ENCODE results near the gene DTD1. TPM values are rescaled to one million over a fixed set of nuclear protein-coding genes. Genes with fewer than 3 reads are reported as not detected.

Gene DTD1
- total RNA-seq, 2 experiments from 2014 or later: 27.6 to 43.0 TPM

DNA sequence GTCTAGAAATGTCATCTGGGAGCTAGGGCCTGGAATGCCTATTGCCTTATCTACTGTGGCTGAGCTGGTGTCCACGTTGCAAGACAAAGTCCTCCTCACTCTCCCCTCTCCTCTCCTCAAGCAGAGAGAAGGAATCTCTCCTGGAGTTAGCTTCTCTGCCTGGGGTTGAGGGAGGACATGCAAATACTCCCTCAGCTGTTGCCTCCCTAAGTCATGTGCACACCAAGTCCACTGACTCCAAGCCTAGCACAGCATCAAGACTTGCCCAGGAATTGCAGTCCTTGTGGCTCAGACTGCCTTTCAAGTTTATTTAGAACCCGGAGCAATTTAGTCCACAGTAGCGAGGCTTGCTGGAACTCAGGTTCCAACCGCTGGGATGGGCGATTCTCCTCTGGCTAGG, 187.8 kb downstream of the DTD1 start:
- no peak for DNase-seq (ENCODE audit: low spot score)
- POLR2A ChIA-PET: no interaction called here
- no peaks in the 10 kb centered on the region for H3K4me1 ChIP-seq (ENCODE audit: insufficient read depth, low read length, poor library complexity, severe bottlenecking)
- CTCF ChIA-PET (ENCODE audit: unreplicated experiment): no interaction called here
- no peak overlapping the region for H3K4me2 ChIP-seq (ENCODE audit: low read length)
- no peak overlapping the region for H3K4me3 ChIP-seq (ENCODE audit: low read depth, low read length, poor library complexity, severe bottlenecking)
- BruUV-seq (replicated peaks): no TSS peak
- no peaks in the 10 kb centered on the region for H3K79me2 ChIP-seq (ENCODE audit: insufficient read depth, low read depth, low read length)
- no peak for TF ChIP-seq EZH2phosphoT487 (IDR thresholded peaks at IDR 0.05; ENCODE audit: borderline replicate concordance, low read depth, low read length)
- TF ChIP-seq, protein P1, sequence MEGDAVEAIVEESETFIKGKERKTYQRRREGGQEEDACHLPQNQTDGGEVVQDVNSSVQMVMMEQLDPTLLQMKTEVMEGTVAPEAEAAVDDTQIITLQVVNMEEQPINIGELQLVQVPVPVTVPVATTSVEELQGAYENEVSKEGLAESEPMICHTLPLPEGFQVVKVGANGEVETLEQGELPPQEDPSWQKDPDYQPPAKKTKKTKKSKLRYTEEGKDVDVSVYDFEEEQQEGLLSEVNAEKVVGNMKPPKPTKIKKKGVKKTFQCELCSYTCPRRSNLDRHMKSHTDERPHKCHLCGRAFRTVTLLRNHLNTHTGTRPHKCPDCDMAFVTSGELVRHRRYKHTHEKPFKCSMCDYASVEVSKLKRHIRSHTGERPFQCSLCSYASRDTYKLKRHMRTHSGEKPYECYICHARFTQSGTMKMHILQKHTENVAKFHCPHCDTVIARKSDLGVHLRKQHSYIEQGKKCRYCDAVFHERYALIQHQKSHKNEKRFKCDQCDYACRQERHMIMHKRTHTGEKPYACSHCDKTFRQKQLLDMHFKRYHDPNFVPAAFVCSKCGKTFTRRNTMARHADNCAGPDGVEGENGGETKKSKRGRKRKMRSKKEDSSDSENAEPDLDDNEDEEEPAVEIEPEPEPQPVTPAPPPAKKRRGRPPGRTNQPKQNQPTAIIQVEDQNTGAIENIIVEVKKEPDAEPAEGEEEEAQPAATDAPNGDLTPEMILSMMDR (conservative IDR thresholded peaks at IDR 0.05; ENCODE audit: low read length): no peak
- no peaks in the 10 kb centered on the region for H4K20me1 ChIP-seq (ENCODE audit: insufficient read depth, low read length)
- no peaks in the 10 kb centered on the region for H3K9me2 ChIP-seq (ENCODE audit: insufficient read depth, low read length)
- H3K27ac ChIP-seq (ENCODE audit: low read depth, low read length, poor library complexity, severe bottlenecking): no peak overlapping the region
- no peak overlapping the region for H2AFZ ChIP-seq (ENCODE audit: low read length)
- H3K36me3 ChIP-seq (ENCODE audit: insufficient read depth, low read length): no peaks in the 10 kb centered on the region
- intact Hi-C loops (cut with micrococcal nuclease; ENCODE audit: unreplicated experiment): no loop called here
- H3K9me3 ChIP-seq (ENCODE audit: low read length): no peaks in the 10 kb centered on the region

DNA sequence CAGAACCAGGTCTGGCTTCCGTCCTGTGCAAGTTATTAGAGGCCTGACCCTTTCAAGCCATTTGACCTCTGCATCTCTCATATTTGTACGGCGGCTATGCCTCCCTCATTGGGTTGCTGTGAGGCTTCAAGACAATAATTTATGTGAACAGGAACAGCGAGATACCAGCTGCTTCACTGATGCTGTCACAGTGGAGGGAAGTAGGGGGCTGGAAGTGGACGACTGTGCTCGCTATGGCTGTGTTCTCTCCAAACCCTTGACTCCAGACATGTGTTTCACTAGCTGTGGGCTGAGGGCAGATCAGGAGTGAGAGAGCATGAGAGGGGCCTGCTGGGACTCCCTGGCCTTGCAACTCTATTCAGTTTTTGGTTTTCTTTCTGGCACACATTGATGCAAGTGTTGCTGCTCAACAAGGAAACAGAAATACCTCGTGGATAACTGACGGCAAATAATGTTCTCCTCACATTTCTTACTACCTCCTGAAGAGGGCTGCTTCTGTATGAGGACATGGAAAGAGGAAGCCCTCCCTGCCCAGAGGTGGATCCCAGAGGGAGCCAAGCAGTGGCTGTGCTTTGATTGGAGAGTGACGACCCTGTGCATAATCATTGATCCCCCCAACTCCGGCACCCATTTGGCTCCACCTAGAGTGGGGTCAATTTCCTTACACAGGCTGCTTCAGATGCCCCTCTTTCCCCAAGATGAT, 191.0 kb downstream of the DTD1 start:
- Histone ChIP-seq H4K20me1 (ENCODE audit: insufficient read depth, low read length) (no peaks in the 10 kb centered on the region), H3K4me3 (ENCODE audit: low read depth, low read length, poor library complexity, severe bottlenecking) (no peak overlapping the region), H3K9me2 (ENCODE audit: insufficient read depth, low read length) (no peaks in the 10 kb centered on the region), H3K9me3 (ENCODE audit: low read length) (no peaks in the 10 kb centered on the region), H3K27ac (ENCODE audit: low read depth, low read length, poor library complexity, severe bottlenecking) (no peak overlapping the region), H3K36me3 (ENCODE audit: insufficient read depth, low read length) (no peaks in the 10 kb centered on the region), H3K79me2 (ENCODE audit: insufficient read depth, low read depth, low read length) (no peaks in the 10 kb centered on the region), H3K4me1 (ENCODE audit: insufficient read depth, low read length, poor library complexity, severe bottlenecking) (no peaks in the 10 kb centered on the region), H2AFZ (ENCODE audit: low read length) (no peak overlapping the region), H3K4me2 (ENCODE audit: low read length) (no peak overlapping the region)
- ChIA-PET CTCF (ENCODE audit: unreplicated experiment) (no interaction called here), POLR2A (no interaction called here)
- DNase-seq (ENCODE audit: low spot score): no peak
- intact Hi-C loops (cut with micrococcal nuclease; ENCODE audit: unreplicated experiment): no loop called here
- no TSS peak for BruUV-seq (replicated peaks)
- TF ChIP-seq, protein P1 (conservative IDR thresholded peaks at IDR 0.05; ENCODE audit: low read length): no peak
- no peak for TF ChIP-seq EZH2phosphoT487 (IDR thresholded peaks at IDR 0.05; ENCODE audit: borderline replicate concordance, low read depth, low read length)

DNA sequence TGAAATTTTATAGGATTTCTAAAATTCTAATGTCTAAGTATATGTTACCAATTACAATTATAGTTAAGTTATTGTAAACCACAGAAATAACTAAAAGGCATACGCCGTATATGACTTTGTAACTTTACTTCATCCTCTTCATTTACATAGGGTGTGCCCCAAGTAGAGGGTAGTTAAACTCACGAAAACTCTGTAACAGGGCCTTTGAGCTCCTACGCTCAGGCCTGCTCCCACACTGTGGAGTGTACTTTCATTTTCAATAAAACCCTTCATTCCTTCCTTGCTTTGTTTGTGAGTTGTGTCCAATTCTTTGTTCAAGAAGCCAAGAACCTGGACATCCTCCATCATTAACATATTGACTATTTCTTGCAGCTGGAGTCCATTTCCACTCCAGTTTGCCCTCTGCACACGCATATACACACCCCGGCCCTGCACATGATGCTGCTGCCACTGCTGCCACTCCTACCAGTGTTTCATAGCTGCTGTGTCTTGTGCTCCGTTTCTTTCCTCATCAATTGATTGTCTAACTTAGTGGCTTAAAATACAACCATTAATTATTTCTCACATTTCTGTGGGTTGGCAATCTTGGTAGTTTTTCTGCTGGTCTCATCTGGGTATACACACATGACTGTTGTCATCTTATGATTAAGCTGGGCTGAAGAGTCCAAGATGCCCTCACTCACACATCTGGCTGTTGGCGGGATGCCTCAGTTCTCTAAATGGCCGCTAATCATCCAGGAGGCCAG, 192.7 kb downstream of the DTD1 start:
- CTCF ChIA-PET (ENCODE audit: unreplicated experiment): no interaction called here
- H2AFZ ChIP-seq (ENCODE audit: low read length): no peak overlapping the region
- H3K36me3 ChIP-seq (ENCODE audit: insufficient read depth, low read length): no peaks in the 10 kb centered on the region
- H3K4me2 ChIP-seq (ENCODE audit: low read length): no peak overlapping the region
- no peaks in the 10 kb centered on the region for H3K9me3 ChIP-seq (ENCODE audit: low read length)
- DNase-seq (ENCODE audit: low spot score): no peak
- H3K9me2 ChIP-seq (ENCODE audit: insufficient read depth, low read length): no peaks in the 10 kb centered on the region
- TF ChIP-seq, protein P1 (conservative IDR thresholded peaks at IDR 0.05; ENCODE audit: low read length): no peak
- no peak for TF ChIP-seq EZH2phosphoT487 (IDR thresholded peaks at IDR 0.05; ENCODE audit: borderline replicate concordance, low read depth, low read length)
- BruUV-seq (replicated peaks): no TSS peak
- no peak overlapping the region for H3K4me3 ChIP-seq (ENCODE audit: low read depth, low read length, poor library complexity, severe bottlenecking)
- intact Hi-C loops (cut with micrococcal nuclease; ENCODE audit: unreplicated experiment): no loop called here
- H3K4me1 ChIP-seq (ENCODE audit: insufficient read depth, low read length, poor library complexity, severe bottlenecking): no peaks in the 10 kb centered on the region
- H3K79me2 ChIP-seq (ENCODE audit: insufficient read depth, low read depth, low read length): no peaks in the 10 kb centered on the region
- POLR2A ChIA-PET: interaction anchor here (0.7 kb wide), 1 partner anchor 33 kb away, joined by 3 read pairs; the partner anchor contains the start of gene SCP2D1
- H4K20me1 ChIP-seq (ENCODE audit: insufficient read depth, low read length): no peaks in the 10 kb centered on the region
- H3K27ac ChIP-seq (ENCODE audit: low read depth, low read length, poor library complexity, severe bottlenecking): no peak overlapping the region
